ENCODE results near the gene PTPN12. TPM values are rescaled to one million over a fixed set of nuclear protein-coding genes. Genes with fewer than 3 reads are reported as not detected.

PTPN12 gene
- total RNA-seq, 1 experiment from 2014 or later = 82.1 TPM

GRCh38 chr7:77687747-77688144 lies 150.7 kb downstream of the PTPN12 start:
- intact Hi-C loops (cut with micrococcal nuclease; ENCODE audit: unreplicated experiment) (no loop called here), in situ Hi-C loops (cut with HindIII; ENCODE audit: low pct_unique_long_range_greater_than_20kb, low sequenced_read_pairs) (no loop called here)
- no peaks in the 10 kb centered on the region for H3K9me3 ChIP-seq (ENCODE audit: control insufficient read depth, insufficient read depth, low read depth, low read length)
- no peak for DNase-seq (ENCODE audit: low read depth, low spot score)
- TF ChIP-seq REST (IDR thresholded peaks at IDR 0.05; ENCODE audit: insufficient read depth in 1 of 2, low read depth in 2 of 2, low read length in 1 of 2) = no peak
- no peak for TF ChIP-seq CTCF (IDR thresholded peaks at IDR 0.05)
- TF ChIP-seq SIN3A (IDR thresholded peaks at IDR 0.05; ENCODE audit: borderline replicate concordance, insufficient read depth, low read depth, low read length) = no peak
- no peak for TF ChIP-seq TCF7L2 (IDR thresholded peaks at IDR 0.05; ENCODE audit: low read depth, low read length)
- TF ChIP-seq POLR2AphosphoS5 (IDR thresholded peaks at IDR 0.05; ENCODE audit: low read depth, low read length) = no peak
- H3K36me3 ChIP-seq (ENCODE audit: control insufficient read depth, insufficient read depth, low read length) = no peaks in the 10 kb centered on the region; the same call in 1 of the 2 replicates
- H3K27ac ChIP-seq (ENCODE audit: low read length) = no peak overlapping the region
- POLR2A ChIA-PET = interaction anchor here (0.8 kb wide), 1 partner anchor 16 kb away, joined by 3 read pairs; no protein-coding TSS in a partner anchor
- BruUV-seq (replicated peaks) = no TSS peak
- no peaks in the 10 kb centered on the region for H3K27me3 ChIP-seq (ENCODE audit: control insufficient read depth, insufficient read depth, low read length)
- no peaks in the 10 kb centered on the region for H3K4me1 ChIP-seq (ENCODE audit: control insufficient read depth, insufficient read depth, low read length)
- no peak for ATAC-seq
- CTCF ChIA-PET = no interaction called here
- H3K4me3 ChIP-seq (ENCODE audit: low read depth in 2 of 2, low read length in 2 of 2) = no peak overlapping the region

Other genes with a start within 250 kb of the PTPN12 start
- 0.85 TPM for gene GSAP, start 120.9 kb upstream of the PTPN12 start, total RNA-seq (2021; ENCODE audit: unreplicated experiment)
- 18.0 TPM for gene RSBN1L, start 159.2 kb downstream of the PTPN12 start, total RNA-seq (2021; ENCODE audit: unreplicated experiment)

All from Panc1 (cell line).